ENCODE data around the gene PDE11A.

Gene PDE11A

DNA sequence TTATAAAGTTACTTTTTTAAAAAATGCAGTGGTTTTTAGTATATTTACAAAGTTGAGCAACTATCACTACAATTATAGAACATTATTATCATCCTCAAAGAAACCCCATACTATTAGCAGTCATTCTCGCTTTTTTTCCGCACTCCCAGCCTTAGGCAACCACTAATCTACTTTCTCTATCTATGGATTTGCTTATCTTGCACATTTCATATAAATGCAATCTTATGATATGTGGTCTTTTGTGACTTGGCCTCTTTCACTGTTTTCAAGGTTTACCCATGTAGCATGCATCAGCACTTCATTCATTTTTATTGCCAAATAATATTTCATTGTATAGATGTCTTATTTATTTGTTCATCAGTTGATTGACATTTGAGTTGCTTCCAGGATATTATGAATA, 406.6 kb downstream of the PDE11A start:
- Histone ChIP-seq H3K4me3 (ENCODE audit: low read length) (no peak overlapping the region), H3K4me1 (ENCODE audit: control insufficient read depth, insufficient read depth, low read length) (no peaks in the 10 kb centered on the region), H3K27me3 (ENCODE audit: control insufficient read depth, insufficient read depth, low read length) (no peaks in the 10 kb centered on the region), H3K4me2 (ENCODE audit: low read length) (no peak overlapping the region), H3K9ac (ENCODE audit: low read depth, low read length) (no peak overlapping the region), H3K36me3 (ENCODE audit: insufficient read depth, low read length) (no peaks in the 10 kb centered on the region), H3K9me3 (replicated peaks; ENCODE audit: low read length) (no peaks in the 10 kb centered on the region)

DNA sequence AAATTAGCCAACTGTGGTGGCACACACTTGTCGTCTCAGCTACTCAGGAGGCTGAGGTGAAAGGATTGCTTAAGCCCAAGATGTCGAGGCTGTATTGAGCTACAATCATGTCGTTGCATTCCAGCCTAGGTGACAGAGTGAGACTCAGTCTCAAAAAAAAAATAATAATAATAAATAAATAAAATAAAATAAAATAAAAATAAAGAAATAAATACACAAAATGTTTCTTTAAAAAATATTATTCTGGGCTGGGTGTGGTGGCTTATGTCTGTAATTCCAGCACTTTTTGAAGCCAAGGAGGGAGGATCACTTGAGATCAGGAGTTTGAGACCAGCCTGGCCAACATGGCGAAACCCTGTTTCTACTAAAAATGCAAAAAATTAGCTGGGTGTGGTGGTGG, 407.2 kb downstream of the PDE11A start:
- Histone ChIP-seq H3K27me3 (ENCODE audit: control insufficient read depth, insufficient read depth, low read length) (no peaks in the 10 kb centered on the region), H3K4me3 (ENCODE audit: low read length) (no peak overlapping the region), H3K36me3 (ENCODE audit: insufficient read depth, low read length) (no peaks in the 10 kb centered on the region), H3K9ac (ENCODE audit: low read depth, low read length) (no peak overlapping the region), H3K4me2 (ENCODE audit: low read length) (no peak overlapping the region), H3K9me3 (replicated peaks; ENCODE audit: low read length) (no peaks in the 10 kb centered on the region), H3K4me1 (ENCODE audit: control insufficient read depth, insufficient read depth, low read length) (no peaks in the 10 kb centered on the region)

DNA sequence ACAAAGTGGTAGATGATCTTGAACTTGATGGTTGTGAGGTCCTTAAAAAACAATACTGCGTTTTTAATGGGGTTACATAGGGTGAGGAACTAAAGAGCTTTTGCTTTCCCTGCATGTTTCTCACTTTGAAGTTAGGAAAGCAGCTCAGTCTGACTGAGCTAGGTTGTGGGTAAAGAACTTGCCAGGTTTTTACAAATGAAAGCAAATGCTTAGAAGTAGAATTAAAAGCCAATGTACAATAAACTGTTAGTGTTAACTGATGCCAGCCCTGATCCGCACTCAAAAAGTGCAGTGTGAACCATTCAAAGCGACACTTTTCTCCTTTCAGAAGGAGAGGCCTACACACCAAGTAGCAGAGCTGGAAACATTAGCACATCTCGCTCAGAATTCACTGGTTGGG, 409.7 kb downstream of the PDE11A start:
- peaks cover 2% of the 10 kb centered on the region for H3K27me3 ChIP-seq (ENCODE audit: control insufficient read depth, insufficient read depth, low read length)
- no peaks in the 10 kb centered on the region for H3K4me1 ChIP-seq (ENCODE audit: control insufficient read depth, insufficient read depth, low read length)

DNA sequence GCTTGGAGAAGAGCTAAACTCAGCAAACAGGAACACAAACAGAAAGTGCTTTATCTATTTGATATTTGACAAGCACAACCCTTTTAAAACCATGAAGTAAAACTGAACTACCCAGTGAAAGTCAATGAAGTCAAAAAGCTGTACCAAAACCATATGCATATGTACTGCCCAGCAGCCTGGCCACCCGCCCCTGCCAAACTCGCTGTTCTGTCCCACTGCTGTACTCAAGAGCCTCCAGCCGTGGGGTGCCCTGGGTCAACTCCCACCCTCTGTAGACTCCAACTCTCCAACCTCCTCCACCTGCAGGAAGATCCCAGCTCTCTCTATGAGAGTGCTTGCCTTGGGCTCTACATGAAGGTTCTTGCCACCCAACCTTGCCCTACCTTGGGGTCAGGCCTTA, 411.8 kb downstream of the PDE11A start:
- H3K4me3 ChIP-seq (ENCODE audit: low read length) = no peak overlapping the region
- no peak overlapping the region for H3K4me2 ChIP-seq (ENCODE audit: low read length)
- H3K27me3 ChIP-seq (ENCODE audit: control insufficient read depth, insufficient read depth, low read length) = peaks cover 12% of the 10 kb centered on the region
- no peaks in the 10 kb centered on the region for H3K9me3 ChIP-seq (replicated peaks; ENCODE audit: low read length)
- no peak overlapping the region for H3K9ac ChIP-seq (ENCODE audit: low read depth, low read length)
- no peaks in the 10 kb centered on the region for H3K4me1 ChIP-seq (ENCODE audit: control insufficient read depth, insufficient read depth, low read length)
- H3K36me3 ChIP-seq (ENCODE audit: insufficient read depth, low read length) = no peaks in the 10 kb centered on the region

More for the DNA sequence above, 409.7 kb downstream of the PDE11A start:
- no peaks in the 10 kb centered on the region for H3K36me3 ChIP-seq (ENCODE audit: insufficient read depth, low read length)
- no peaks in the 10 kb centered on the region for H3K9me3 ChIP-seq (replicated peaks; ENCODE audit: low read length)
- no peak overlapping the region for H3K9ac ChIP-seq (ENCODE audit: low read depth, low read length)
- H3K4me2 ChIP-seq (ENCODE audit: low read length) = no peak overlapping the region
- no peak overlapping the region for H3K4me3 ChIP-seq (ENCODE audit: low read length)

DNA sequence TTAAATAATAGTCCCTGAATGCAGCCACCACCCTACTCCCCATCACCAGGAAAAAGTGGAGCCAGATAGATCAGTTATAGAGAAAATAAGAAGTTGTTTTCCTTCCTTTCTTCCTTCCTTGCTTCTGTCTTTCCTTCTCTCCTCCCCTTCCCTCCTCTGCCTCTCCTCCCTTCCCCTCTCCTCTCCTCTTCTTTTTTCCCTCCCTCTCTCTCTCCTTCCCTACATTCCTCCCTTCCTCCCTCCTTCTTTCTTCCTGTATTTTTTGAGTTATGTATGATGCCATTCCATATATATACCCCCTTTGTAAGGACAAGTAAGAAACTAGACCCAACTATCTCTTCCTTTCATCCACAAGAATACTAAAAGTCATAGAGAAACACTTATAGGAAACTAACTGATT, 414.3 kb downstream of the PDE11A start:
- H3K4me1 ChIP-seq (ENCODE audit: control insufficient read depth, insufficient read depth, low read length) = no peaks in the 10 kb centered on the region
- H3K4me3 ChIP-seq (ENCODE audit: low read length) = no peak overlapping the region
- no peaks in the 10 kb centered on the region for H3K9me3 ChIP-seq (replicated peaks; ENCODE audit: low read length)

DNA sequence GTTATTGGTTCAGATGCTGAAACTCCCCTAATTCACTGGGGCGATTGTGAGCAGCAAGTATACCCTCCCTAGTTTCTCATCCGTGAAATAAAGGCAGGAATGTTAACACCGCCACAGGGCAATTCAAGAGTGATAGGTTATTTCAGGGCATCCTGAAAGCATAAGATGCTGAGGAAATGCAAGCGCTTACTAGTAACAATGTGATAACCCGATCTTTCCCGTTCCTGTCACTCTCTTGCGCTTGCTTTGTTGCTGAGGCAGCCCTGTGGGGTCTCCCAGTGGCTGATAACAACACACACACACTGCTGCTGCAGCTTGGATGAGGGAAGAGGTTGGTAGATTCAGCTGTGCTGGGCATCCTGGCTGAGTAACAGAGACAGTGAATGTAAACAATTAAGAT, 420.7 kb downstream of the PDE11A start:
- no peak overlapping the region for H3K4me2 ChIP-seq (ENCODE audit: low read length)
- H3K27me3 ChIP-seq (ENCODE audit: control insufficient read depth, insufficient read depth, low read length) = peaks cover 20% of the 10 kb centered on the region
- no peaks in the 10 kb centered on the region for H3K4me1 ChIP-seq (ENCODE audit: control insufficient read depth, insufficient read depth, low read length)
- no peaks in the 10 kb centered on the region for H3K36me3 ChIP-seq (ENCODE audit: insufficient read depth, low read length)
- H3K9ac ChIP-seq (ENCODE audit: low read depth, low read length) = no peak overlapping the region
- H3K4me3 ChIP-seq (ENCODE audit: low read length) = no peak overlapping the region
- H3K9me3 ChIP-seq (replicated peaks; ENCODE audit: low read length) = no peaks in the 10 kb centered on the region

More for the DNA sequence above, 414.3 kb downstream of the PDE11A start:
- Histone ChIP-seq H3K27me3 (ENCODE audit: control insufficient read depth, insufficient read depth, low read length) (peaks cover 12% of the 10 kb centered on the region), H3K9ac (ENCODE audit: low read depth, low read length) (no peak overlapping the region), H3K36me3 (ENCODE audit: insufficient read depth, low read length) (no peaks in the 10 kb centered on the region), H3K4me2 (ENCODE audit: low read length) (no peak overlapping the region)

DNA sequence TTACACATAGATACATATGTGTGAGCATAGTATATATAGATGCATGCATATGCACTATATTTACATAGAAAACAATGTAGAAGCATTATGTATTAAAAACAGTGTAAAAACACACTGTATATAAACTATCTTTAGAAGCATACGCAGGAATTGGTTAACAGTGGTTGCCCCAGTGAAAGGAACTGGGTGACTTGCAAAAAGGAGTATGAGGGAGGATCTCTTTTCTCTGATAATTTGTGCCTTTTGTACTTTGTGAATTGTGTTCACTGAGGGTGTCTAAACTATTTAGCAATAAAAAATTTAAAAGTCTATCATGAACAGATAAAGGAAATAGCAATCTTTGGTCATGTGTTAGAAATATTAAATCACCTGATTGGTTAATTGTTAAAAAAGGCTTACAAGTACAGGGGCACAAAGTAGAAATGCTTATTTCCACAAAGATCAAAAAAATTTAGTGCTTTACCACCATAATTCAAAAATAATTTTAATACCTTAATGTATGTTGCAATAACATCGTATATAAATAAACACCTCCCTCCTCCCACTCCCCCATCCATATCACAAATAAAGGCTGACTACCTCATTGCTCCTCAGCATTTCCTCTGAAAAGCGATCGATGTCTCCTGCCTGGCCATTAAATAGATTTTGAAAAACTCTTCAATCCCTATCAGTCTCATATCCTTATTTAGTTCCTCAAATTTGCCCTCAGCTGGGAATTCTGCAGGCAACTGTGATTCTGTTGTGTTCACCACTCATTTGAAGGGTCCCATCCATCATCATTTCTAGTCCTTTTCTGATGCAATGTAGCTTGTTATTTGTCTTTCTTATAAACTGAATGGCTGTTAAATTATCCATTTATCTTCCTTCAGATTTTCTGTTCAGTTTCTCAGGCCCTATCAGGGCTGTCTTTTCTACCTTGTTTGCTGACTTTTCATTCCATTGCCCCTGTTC, 422.7 kb downstream of the PDE11A start:
- H3K9me3 ChIP-seq (replicated peaks; ENCODE audit: low read length) = no peaks in the 10 kb centered on the region

DNA sequence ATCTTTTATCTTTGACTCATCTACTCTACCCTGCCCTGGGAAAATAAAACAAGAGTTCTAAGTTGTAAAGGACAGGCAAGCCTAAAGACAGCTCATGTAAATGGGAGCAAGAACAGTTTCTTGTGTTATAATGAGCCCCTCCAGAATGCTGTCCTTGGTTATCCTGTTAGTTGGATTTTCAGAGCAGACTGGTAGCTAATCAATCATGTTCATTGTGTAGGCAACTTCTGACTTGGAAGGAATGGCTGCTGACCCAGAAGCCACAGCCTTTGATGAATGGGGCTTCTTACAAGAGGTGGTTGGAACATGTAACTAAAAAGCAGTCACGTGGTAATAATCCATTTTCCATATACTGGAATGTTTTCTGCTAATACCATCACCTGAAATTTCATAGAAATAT, 425.8 kb downstream of the PDE11A start:
- H3K4me3 ChIP-seq (ENCODE audit: low read length) = no peak overlapping the region
- no peaks in the 10 kb centered on the region for H3K9me3 ChIP-seq (replicated peaks; ENCODE audit: low read length)
- H3K4me2 ChIP-seq (ENCODE audit: low read length) = no peak overlapping the region
- H3K9ac ChIP-seq (ENCODE audit: low read depth, low read length) = no peak overlapping the region
- no peaks in the 10 kb centered on the region for H3K4me1 ChIP-seq (ENCODE audit: control insufficient read depth, insufficient read depth, low read length)
- no peaks in the 10 kb centered on the region for H3K36me3 ChIP-seq (ENCODE audit: insufficient read depth, low read length)
- peaks cover 9% of the 10 kb centered on the region for H3K27me3 ChIP-seq (ENCODE audit: control insufficient read depth, insufficient read depth, low read length)

More for the DNA sequence above, 422.7 kb downstream of the PDE11A start:
- Histone ChIP-seq H3K4me1 (ENCODE audit: control insufficient read depth, insufficient read depth, low read length) (no peaks in the 10 kb centered on the region), H3K9ac (ENCODE audit: low read depth, low read length) (no peak overlapping the region), H3K4me3 (ENCODE audit: low read length) (no peak overlapping the region), H3K36me3 (ENCODE audit: insufficient read depth, low read length) (no peaks in the 10 kb centered on the region), H3K4me2 (ENCODE audit: low read length) (no peak overlapping the region), H3K27me3 (ENCODE audit: control insufficient read depth, insufficient read depth, low read length) (peaks cover 15% of the 10 kb centered on the region)

DNA sequence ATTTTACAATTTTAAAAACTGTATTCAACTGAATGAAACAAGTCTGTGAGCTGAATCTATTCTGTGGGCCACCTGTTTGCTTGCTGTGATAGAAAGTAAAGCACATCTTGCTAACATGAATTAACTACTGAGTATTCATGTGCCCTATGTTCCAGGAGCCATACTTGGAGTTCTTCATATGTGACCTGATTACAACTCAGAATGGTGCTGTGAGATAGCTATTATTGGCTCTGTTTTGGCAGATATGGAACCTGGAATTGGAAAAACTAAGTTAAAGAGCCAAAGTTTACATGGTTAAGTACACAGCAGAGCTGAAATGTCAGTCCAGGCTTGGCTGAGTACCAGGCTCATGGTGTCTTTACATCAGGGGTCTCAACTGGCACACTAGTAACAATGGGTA, 426.3 kb downstream of the PDE11A start:
- H3K9ac ChIP-seq (ENCODE audit: low read depth, low read length) = no peak overlapping the region
- no peaks in the 10 kb centered on the region for H3K4me1 ChIP-seq (ENCODE audit: control insufficient read depth, insufficient read depth, low read length)
- no peak overlapping the region for H3K4me3 ChIP-seq (ENCODE audit: low read length)
- no peaks in the 10 kb centered on the region for H3K9me3 ChIP-seq (replicated peaks; ENCODE audit: low read length)
- H3K27me3 ChIP-seq (ENCODE audit: control insufficient read depth, insufficient read depth, low read length) = peaks cover 9% of the 10 kb centered on the region
- no peaks in the 10 kb centered on the region for H3K36me3 ChIP-seq (ENCODE audit: insufficient read depth, low read length)
- no peak overlapping the region for H3K4me2 ChIP-seq (ENCODE audit: low read length)

DNA sequence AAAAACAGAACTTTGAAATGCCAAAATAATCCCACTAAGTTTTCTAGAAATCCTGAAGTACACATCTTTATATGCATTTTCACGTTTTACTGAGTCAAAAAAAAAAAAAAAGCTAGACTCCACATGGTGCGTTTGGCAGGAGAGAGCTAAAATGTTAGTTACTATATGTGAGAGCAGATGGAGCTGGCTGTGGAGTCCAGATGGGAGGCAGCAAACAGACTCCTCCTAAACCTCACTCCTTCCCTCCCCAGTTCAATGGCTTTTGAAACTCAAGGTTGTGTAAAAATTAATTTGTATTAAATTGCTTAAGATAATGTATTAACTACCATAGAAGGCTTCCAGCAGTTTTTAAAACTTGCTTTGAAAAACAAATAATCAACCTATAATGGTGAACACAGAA, 431.2 kb downstream of the PDE11A start:
- Histone ChIP-seq H3K4me3 (ENCODE audit: low read length) (no peak overlapping the region), H3K4me2 (ENCODE audit: low read length) (no peak overlapping the region), H3K9ac (ENCODE audit: low read depth, low read length) (no peak overlapping the region), H3K4me1 (ENCODE audit: control insufficient read depth, insufficient read depth, low read length) (no peaks in the 10 kb centered on the region), H3K9me3 (replicated peaks; ENCODE audit: low read length) (no peaks in the 10 kb centered on the region), H3K36me3 (ENCODE audit: insufficient read depth, low read length) (no peaks in the 10 kb centered on the region), H3K27me3 (ENCODE audit: control insufficient read depth, insufficient read depth, low read length) (no peaks in the 10 kb centered on the region)

DNA sequence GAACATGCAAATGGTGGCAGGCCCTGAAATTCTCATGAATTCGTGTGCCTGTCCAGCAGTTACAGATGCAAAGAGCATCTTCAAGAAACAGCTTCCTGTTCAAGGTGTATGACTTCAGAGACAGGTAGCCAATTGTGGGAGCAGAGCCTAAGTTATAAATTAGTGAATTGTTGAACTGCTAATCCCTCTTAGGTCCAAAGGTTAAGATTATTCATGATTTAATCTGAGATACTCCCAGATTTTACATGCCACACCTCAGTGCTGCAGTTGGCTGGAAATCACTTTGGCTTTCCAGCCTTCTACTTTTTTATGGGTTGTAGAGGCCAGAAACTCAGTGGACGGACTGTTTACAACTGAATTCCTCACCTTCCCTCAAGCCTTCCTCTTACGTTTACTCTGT, 432.2 kb downstream of the PDE11A start:
- no peaks in the 10 kb centered on the region for H3K27me3 ChIP-seq (ENCODE audit: control insufficient read depth, insufficient read depth, low read length)
- no peak overlapping the region for H3K9ac ChIP-seq (ENCODE audit: low read depth, low read length)
- no peaks in the 10 kb centered on the region for H3K9me3 ChIP-seq (replicated peaks; ENCODE audit: low read length)
- H3K4me2 ChIP-seq (ENCODE audit: low read length) = no peak overlapping the region
- no peak overlapping the region for H3K4me3 ChIP-seq (ENCODE audit: low read length)
- no peaks in the 10 kb centered on the region for H3K36me3 ChIP-seq (ENCODE audit: insufficient read depth, low read length)
- H3K4me1 ChIP-seq (ENCODE audit: control insufficient read depth, insufficient read depth, low read length) = no peaks in the 10 kb centered on the region

Measured in skeletal muscle satellite cell (primary cell).